Kidney glomerular epithelial cell (primary cell): ENCODE measurements around the gene PLEKHA7.
"Not testable (repeated sequence)": the region's sequence is repeated elsewhere in the genome, so short reads cannot be mapped to it uniquely, and the experiment has no call there.

Experiments used
- DNase-seq: peaks from one replicate; lab custom pipeline; 2025; lab: John Stamatoyannopoulos, UW

Gene PLEKHA7

GRCh38 chr11:17005646-17006045 is 8.6 kb downstream of the PLEKHA7 start:
- no peak for DNase-seq

- no peak for DNase-seq
These were observed 9.6 kb downstream of the PLEKHA7 start for GRCh38 chr11:17004486-17005148.

- DNase-seq, result no peak
These were observed 10.8 kb downstream of the PLEKHA7 start for GRCh38 chr11:17003426-17003825.

- no peak for DNase-seq
These were observed 11.7 kb downstream of the PLEKHA7 start for GRCh38 chr11:17002543-17002942.

- DNase-seq, result no peak
These were observed 12.4 kb downstream of the PLEKHA7 start for GRCh38 chr11:17001806-17002205.

GRCh38 chr11:17000987-17001386 is 13.2 kb downstream of the PLEKHA7 start:
- DNase-seq, result no peak

GRCh38 chr11:17000253-17000652 is 14.0 kb downstream of the PLEKHA7 start:
- not testable (repeated sequence) for DNase-seq

GRCh38 chr11:16999116-16999515 is 15.1 kb downstream of the PLEKHA7 start:
- DNase-seq, result no peak

GRCh38 chr11:16997624-16998023 is 16.6 kb downstream of the PLEKHA7 start:
- DNase-seq, result no peak

GRCh38 chr11:16993495-16993894 is 20.7 kb downstream of the PLEKHA7 start:
- DNase-seq, result peak; percentile 75

GRCh38 chr11:16992846-16993245 is 21.4 kb downstream of the PLEKHA7 start:
- no peak for DNase-seq

- DNase-seq, result no peak
These were observed 24.7 kb downstream of the PLEKHA7 start for GRCh38 chr11:16989554-16989953.

GRCh38 chr11:16987205-16987568 is 27.0 kb downstream of the PLEKHA7 start:
- DNase-seq, result no peak

- DNase-seq, result peak; percentile 78
These were observed 27.6 kb downstream of the PLEKHA7 start for GRCh38 chr11:16986434-16987204.

- DNase-seq, result no peak
These were observed 28.9 kb downstream of the PLEKHA7 start for GRCh38 chr11:16985297-16985696.

GRCh38 chr11:16984229-16984628 is 30.0 kb downstream of the PLEKHA7 start:
- no peak for DNase-seq

- DNase-seq, result peak; percentile 39
These were observed 31.4 kb downstream of the PLEKHA7 start for GRCh38 chr11:16982809-16983208.

GRCh38 chr11:16982256-16982671 is 31.9 kb downstream of the PLEKHA7 start:
- no peak for DNase-seq

GRCh38 chr11:16981651-16982194 is 32.5 kb downstream of the PLEKHA7 start:
- DNase-seq, result peak; percentile 84

GRCh38 chr11:16979703-16980622 is 34.3 kb downstream of the PLEKHA7 start:
- peak; percentile 40 for DNase-seq

GRCh38 chr11:16977994-16978315 is 36.3 kb downstream of the PLEKHA7 start:
- DNase-seq, result no peak
